K562 (cell line): ENCODE measurements around the gene ZCWPW1. TPM values are rescaled to one million over a fixed set of nuclear protein-coding genes. Genes with fewer than 3 reads are reported as not detected.
A peak's percentile ranks its signal among the peaks of the same experiment; 100 is the strongest.

ENCODE experiments used
- ATF2 ChIP-seq: sonication (generic); formaldehyde crosslinking; IDR thresholded peaks from 2 replicates; pipeline ENCODE4 v1.8.1; 2022; ENCODE audit warnings: missing genetic modification reagents
- CBX5 ChIP-seq: IDR thresholded peaks from 2 replicates; pipeline ENCODE4 v1.6.1; 2014; ENCODE audit warnings: low read depth, borderline replicate concordance
- CEBPZ ChIP-seq: fragments of 150-350 bp; IDR thresholded peaks from 2 replicates; pipeline ENCODE4 v1.6.1; 2014; ENCODE audit warnings: low read depth, mild to moderate bottlenecking, low read length, borderline replicate concordance
- E2F3 ChIP-seq: fragments of 250-450 bp; sonication (Bioruptor Pico); IDR thresholded peaks from 2 replicates; pipeline ENCODE4 v1.4.0; 2020; ENCODE audit warnings: mild to moderate bottlenecking
- KAT8 ChIP-seq: fragments of 450-650 bp; IDR thresholded peaks from 2 replicates; pipeline ENCODE4 v1.6.1; 2016; ENCODE audit warnings: low read depth, mild to moderate bottlenecking
- MAZ ChIP-seq, 2 experiments: fragments of 450-650 bp in 1 of 2; sonication (generic) in 1 of 2; formaldehyde crosslinking; IDR thresholded peaks in 1 of 2; conservative IDR thresholded peaks in 1 of 2; 2 replicates each; pipeline versions ENCODE4 v1.4.0 to v1.5.0; 2020; ENCODE audit warnings: mild to moderate bottlenecking in 1 of 2, missing genetic modification reagents in 1 of 2
- RAD51 ChIP-seq: fragments of 450-650 bp; IDR thresholded peaks from 2 replicates; pipeline ENCODE4 v1.7.1; 2016; ENCODE audit warnings: low read depth, mild to moderate bottlenecking, borderline replicate concordance
- RCOR1 ChIP-seq, 2 experiments: IDR thresholded peaks; 2 replicates each; pipeline ENCODE4 v1.6.1; 2012; ENCODE audit warnings: low read depth in 2 of 2, low read length in 2 of 2, borderline replicate concordance in 1 of 2, improper control_type of control experiment in 1 of 2
- REST ChIP-seq, 2 experiments: fragments of 450-650 bp; formaldehyde crosslinking in 1 of 2; IDR thresholded peaks; 2 replicates each; pipeline versions ENCODE4 v1.4.0 to v1.6.1; 2014 to 2020; ENCODE audit warnings: mild to moderate bottlenecking in 2 of 2, borderline replicate concordance in 1 of 2, low read depth in 1 of 2
- STAT5B ChIP-seq: fragments of 250-450 bp; sonication (Bioruptor Pico); IDR thresholded peaks from 2 replicates; pipeline ENCODE4 v1.8.0; 2021; ENCODE audit warnings: mild to moderate bottlenecking, inconsistent platforms
- USF1 ChIP-seq: sonication (generic); formaldehyde crosslinking; IDR thresholded peaks from 2 replicates; pipeline ENCODE4 v1.9.0; 2022; ENCODE audit warnings: mild to moderate bottlenecking, missing genetic modification reagents
- ZNF217 ChIP-seq: sonication (generic); formaldehyde crosslinking; IDR thresholded peaks from 2 replicates; pipeline ENCODE4 v1.8.0; 2022; ENCODE audit warnings: mild to moderate bottlenecking, missing genetic modification reagents
- ZNF57 ChIP-seq: fragments of 450-650 bp; formaldehyde crosslinking; IDR thresholded peaks from 2 replicates; pipeline ENCODE4 v1.4.0; 2020; ENCODE audit warnings: mild to moderate bottlenecking, moderate library complexity
- polyA plus RNA-seq, 8 experiments: library from polyadenylated mRNA; depleted of rRNA in 4 of 8; stranded (reverse) in 5 of 8; unstranded in 3 of 8; fragments of >200 nt; fragmentation: Nextera tagmentation in 2 of 8; fragmentation: Illumina TruSeq in 1 of 8; extraction: Ambion mirVana in 2 of 8; extraction: Trizol in 1 of 8; gene quantifications; 2 replicates each; pipeline versions ENCODE4 v1.2.1 to v1.2.3, GENCODE V29; 2011 to 2014; ENCODE audit warnings: inconsistent platforms in 1 of 8, missing spikeins in 1 of 8
- total RNA-seq, 7 experiments: library from RNA; depleted of rRNA in 6 of 7; stranded (reverse); fragments of >200 nt in 6 of 7; fragmentation: Illumina TruSeq in 2 of 7; extraction: Trizol in 2 of 7; gene quantifications; 2 replicates each; pipeline versions ENCODE4 v1.2.1 to v1.2.3, GENCODE V29; 2011 to 2021; ENCODE audit warnings: low replicate concordance in 1 of 7

The ZCWPW1 gene
- total and polyA plus RNA-seq, 9 of the 15 experiments (the other 6 are each of a cell fraction or from before 2014, with no cell fraction given) = 0.18 to 1.7 (median 1.2) TPM

GRCh38 chr7:100465702-100466311 lies 37.3 kb upstream of the ZCWPW1 start (continued):
- no peak for TF ChIP-seq ATF2
- no peak for TF ChIP-seq CBX5
- no peak for TF ChIP-seq RAD51
- no peak for TF ChIP-seq CEBPZ
- no peak for TF ChIP-seq E2F3 (CRISPR knock-in tag)
- peak; percentile 64 for TF ChIP-seq REST (IDR thresholded peaks at IDR 0.05; ENCODE audit: borderline replicate concordance)
- TF ChIP-seq REST (CRISPR knock-in tag; IDR thresholded peaks at IDR 0.05; ENCODE audit: low read depth) = no peak
- TF ChIP-seq ZNF217 = no peak
- TF ChIP-seq KAT8 = no peak
- no peak for TF ChIP-seq RCOR1 (IDR thresholded peaks at IDR 0.05; ENCODE audit: borderline replicate concordance in 1 of 2, low read depth in 2 of 2, low read length in 2 of 2)
- TF ChIP-seq STAT5B (CRISPR knock-in tag) = no peak
- no peak for TF ChIP-seq USF1
- TF ChIP-seq ZNF57 (CRISPR knock-in tag) = no peak
- peak; percentile 34 to 76; a peak in 2 of 4 replicates for TF ChIP-seq MAZ (CRISPR knock-in tag; conservative IDR thresholded peaks at IDR 0.05 in 1 of 2, IDR thresholded peaks at IDR 0.05 in 1 of 2)
